Vagina (tissue), 2 donors: ENCODE data around the gene PCSK5. TPM values are rescaled to one million over a fixed set of nuclear protein-coding genes. Genes with fewer than 3 reads are reported as not detected.

Source experiments
- DNase-seq, 2 donors: peaks; one replicate each; pipeline ENCODE4 v3.0.0-alpha.2; 2017; ENCODE audit errors: extremely low spot score in 2 of 2
- H3K27ac ChIP-seq: fragments of 200-600 bp; sonication (generic); one replicate; pipeline ENCODE4 v1.5.1; 2019
- H3K27me3 ChIP-seq: fragments of 200-600 bp; sonication (generic); one replicate; pipeline ENCODE4 v1.5.1; 2019
- H3K36me3 ChIP-seq, 2 donors: fragments of 200-600 bp; sonication (generic); one replicate each; pipeline ENCODE4 v1.5.1; 2017 to 2019
- H3K4me1 ChIP-seq: fragments of 200-600 bp; sonication (generic); one replicate; pipeline ENCODE4 v1.5.1; 2019
- H3K4me3 ChIP-seq, 2 donors: fragments of 200-600 bp; sonication (generic); 1 replicate in 1 of 2; 2 replicates in 1 of 2; pipeline ENCODE4 v1.5.1; 2016 to 2019
- H3K9me3 ChIP-seq: fragments of 200-600 bp; sonication (generic); one replicate; pipeline ENCODE4 v1.5.1; 2019
- POLR2A ChIP-seq, 2 donors: fragments of 450-650 bp; IDR thresholded peaks; one replicate each; pipeline ENCODE4 v1.6.1; 2017; ENCODE audit warnings: antibody characterized with exemption in 2 of 2, mild to moderate bottlenecking in 2 of 2, moderate library complexity in 2 of 2
- POLR2AphosphoS5 ChIP-seq, 2 donors: sonication (generic); formaldehyde crosslinking; IDR thresholded peaks; one replicate each; pipeline ENCODE4 v1.9.0; 2017; ENCODE audit warnings: antibody characterized with exemption in 2 of 2, mild to moderate bottlenecking in 2 of 2, low read depth in 1 of 2; ENCODE audit not compliant: insufficient read depth in 1 of 2
- intact Hi-C: fragments of 100-400 bp; cut with DNase I; formaldehyde crosslinking; loops from one replicate; pipeline ENCODE4 v1.15.1; 2023
- total RNA-seq: library from RNA; depleted of rRNA; stranded (reverse); fragments of >200 nt; gene quantifications from one replicate; pipeline ENCODE4 v1.2.3, GENCODE V29; 2016
- TF ChIP-seq, protein P1 (sequence below), 3 experiments: fragments of 450-650 bp in 2 of 3; fragments of 200-600 bp in 1 of 3; sonication (generic) in 1 of 3; IDR thresholded peaks; one replicate each; pipeline ENCODE4 v1.5.1; 2017 to 2019; ENCODE audit warnings: antibody characterized with exemption in 3 of 3, mild to moderate bottlenecking in 2 of 3, moderate library complexity in 2 of 3

PCSK5 gene
- total RNA-seq, 1 donor from 2014 or later, result 22.6 TPM

DNA sequence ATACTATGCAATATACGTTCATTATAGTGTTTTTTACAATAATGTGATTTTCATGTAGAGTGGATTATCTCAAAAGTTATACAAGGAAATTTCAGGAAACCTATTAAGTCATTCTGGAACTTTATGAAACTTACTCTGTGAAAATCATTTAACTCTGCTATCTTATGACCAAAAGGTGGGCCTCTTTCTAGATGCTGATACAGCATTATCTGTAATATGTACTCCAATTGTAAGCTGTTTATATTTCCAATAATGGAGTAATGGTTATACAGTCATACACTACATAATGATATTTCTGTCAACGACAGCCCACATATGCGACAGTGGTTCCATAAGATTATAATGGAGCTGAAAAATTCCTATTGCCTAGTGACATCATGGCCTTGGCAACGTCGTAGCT, 18.8 kb upstream of the PCSK5 start:
- Histone ChIP-seq H3K4me1 (no peaks in the 10 kb centered on the region), H3K9me3 (no peaks in the 10 kb centered on the region), H3K36me3 (no peaks in the 10 kb centered on the region), H3K27me3 (no peaks in the 10 kb centered on the region), H3K27ac (no peak overlapping the region), H3K4me3 (no peak overlapping the region)
- no peak for DNase-seq
- intact Hi-C loops, result no loop called here
- TF ChIP-seq, protein P1, sequence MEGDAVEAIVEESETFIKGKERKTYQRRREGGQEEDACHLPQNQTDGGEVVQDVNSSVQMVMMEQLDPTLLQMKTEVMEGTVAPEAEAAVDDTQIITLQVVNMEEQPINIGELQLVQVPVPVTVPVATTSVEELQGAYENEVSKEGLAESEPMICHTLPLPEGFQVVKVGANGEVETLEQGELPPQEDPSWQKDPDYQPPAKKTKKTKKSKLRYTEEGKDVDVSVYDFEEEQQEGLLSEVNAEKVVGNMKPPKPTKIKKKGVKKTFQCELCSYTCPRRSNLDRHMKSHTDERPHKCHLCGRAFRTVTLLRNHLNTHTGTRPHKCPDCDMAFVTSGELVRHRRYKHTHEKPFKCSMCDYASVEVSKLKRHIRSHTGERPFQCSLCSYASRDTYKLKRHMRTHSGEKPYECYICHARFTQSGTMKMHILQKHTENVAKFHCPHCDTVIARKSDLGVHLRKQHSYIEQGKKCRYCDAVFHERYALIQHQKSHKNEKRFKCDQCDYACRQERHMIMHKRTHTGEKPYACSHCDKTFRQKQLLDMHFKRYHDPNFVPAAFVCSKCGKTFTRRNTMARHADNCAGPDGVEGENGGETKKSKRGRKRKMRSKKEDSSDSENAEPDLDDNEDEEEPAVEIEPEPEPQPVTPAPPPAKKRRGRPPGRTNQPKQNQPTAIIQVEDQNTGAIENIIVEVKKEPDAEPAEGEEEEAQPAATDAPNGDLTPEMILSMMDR (IDR thresholded peaks at IDR 0.05), result no peak
- TF ChIP-seq POLR2AphosphoS5 (IDR thresholded peaks at IDR 0.05; ENCODE audit: insufficient read depth in 1 of 2, low read depth in 1 of 2) (no peak), POLR2A (IDR thresholded peaks at IDR 0.05) (no peak)

DNA sequence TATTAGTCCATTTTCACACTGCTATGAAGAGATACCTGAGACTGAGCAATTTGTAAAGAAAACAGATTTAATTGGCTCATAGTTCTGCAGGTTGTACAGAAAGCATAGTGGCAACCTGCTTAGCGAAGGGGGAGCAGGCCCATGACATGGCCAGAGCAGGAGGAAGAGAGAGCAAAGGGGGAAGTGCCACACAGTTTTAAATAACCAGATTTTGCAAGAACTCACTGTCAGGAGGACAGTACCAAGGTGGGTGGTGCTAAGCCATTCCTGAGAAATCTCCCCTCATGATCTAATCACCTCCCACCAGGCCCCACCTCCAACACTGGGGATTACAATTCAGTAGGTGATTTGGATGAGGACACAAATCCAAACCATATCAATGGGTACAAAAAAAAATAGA, 16.8 kb upstream of the PCSK5 start:
- no peaks in the 10 kb centered on the region for H3K27me3 ChIP-seq
- H3K4me1 ChIP-seq, result no peaks in the 10 kb centered on the region
- intact Hi-C loops, result no loop called here
- DNase-seq, result no peak
- no peaks in the 10 kb centered on the region for H3K9me3 ChIP-seq
- H3K27ac ChIP-seq, result no peak overlapping the region
- no peak overlapping the region for H3K4me3 ChIP-seq
- TF ChIP-seq, protein P1 (IDR thresholded peaks at IDR 0.05), result no peak
- TF ChIP-seq POLR2AphosphoS5 (IDR thresholded peaks at IDR 0.05; ENCODE audit: insufficient read depth in 1 of 2, low read depth in 1 of 2) (no peak), POLR2A (IDR thresholded peaks at IDR 0.05) (no peak)
- H3K36me3 ChIP-seq, result no peaks in the 10 kb centered on the region

DNA sequence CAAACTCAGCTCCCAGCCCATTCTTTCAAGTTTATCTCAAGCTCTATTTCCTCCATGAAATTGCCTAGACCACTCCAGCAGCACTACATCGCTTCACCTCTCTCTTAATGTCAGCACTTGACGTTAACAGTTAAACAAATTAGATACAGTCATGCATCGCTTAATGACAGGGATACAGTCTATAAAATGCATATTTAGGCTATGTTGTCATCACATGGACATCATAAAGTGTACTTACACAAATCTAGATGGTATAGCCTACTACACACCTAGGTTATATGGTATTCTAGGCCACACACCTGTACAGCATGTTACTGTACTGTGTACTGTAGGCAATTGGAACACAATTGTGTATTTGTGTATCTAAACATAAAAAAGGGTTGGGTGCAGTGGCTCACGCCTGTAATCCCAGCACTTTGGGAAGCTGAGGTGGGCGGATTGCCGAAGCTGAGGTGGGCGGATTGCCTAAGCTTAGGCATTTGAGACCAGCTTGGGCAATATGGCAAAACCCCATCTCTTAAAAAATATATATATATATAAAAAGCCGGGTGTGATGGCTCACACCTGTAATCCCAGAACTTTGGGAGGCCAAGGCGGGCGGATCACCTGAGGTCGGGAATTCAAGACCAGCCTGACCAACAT, 13.4 kb upstream of the PCSK5 start:
- Histone ChIP-seq H3K4me1 (peaks cover 10% of the 10 kb centered on the region), H3K9me3 (no peaks in the 10 kb centered on the region), H3K4me3 (no peak overlapping the region), H3K36me3 (no peaks in the 10 kb centered on the region), H3K27ac (no peak overlapping the region), H3K27me3 (no peaks in the 10 kb centered on the region)
- no peak for DNase-seq
- intact Hi-C loops, result no loop called here
- TF ChIP-seq POLR2A (IDR thresholded peaks at IDR 0.05) (no peak), POLR2AphosphoS5 (IDR thresholded peaks at IDR 0.05; ENCODE audit: insufficient read depth in 1 of 2, low read depth in 1 of 2) (no peak)
- TF ChIP-seq, protein P1 (IDR thresholded peaks at IDR 0.05), result no peak

DNA sequence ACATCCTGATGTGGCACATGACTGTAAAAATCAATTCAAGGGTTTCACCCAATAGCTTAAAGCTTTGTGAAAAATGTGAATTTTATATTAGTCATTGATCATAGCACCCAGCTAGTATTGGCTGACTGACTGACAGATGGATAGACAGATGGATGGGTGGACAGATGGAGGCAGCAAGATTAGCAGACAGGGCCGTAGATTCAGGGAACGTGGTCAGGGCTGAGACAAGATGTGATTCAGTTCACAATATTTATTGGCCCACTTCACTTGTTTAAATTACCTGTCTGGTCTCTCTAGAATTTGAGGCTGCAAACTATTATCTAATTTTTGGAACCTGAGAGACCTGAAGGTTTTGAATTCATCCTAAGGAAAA, 12.0 kb upstream of the PCSK5 start:
- Histone ChIP-seq H3K4me3 (no peak overlapping the region), H3K9me3 (no peaks in the 10 kb centered on the region), H3K36me3 (no peaks in the 10 kb centered on the region), H3K4me1 (peaks cover 10% of the 10 kb centered on the region), H3K27me3 (no peaks in the 10 kb centered on the region), H3K27ac (no peak overlapping the region)
- intact Hi-C loops, result no loop called here
- TF ChIP-seq, protein P1 (IDR thresholded peaks at IDR 0.05), result no peak
- no peak for TF ChIP-seq POLR2AphosphoS5 (IDR thresholded peaks at IDR 0.05; ENCODE audit: insufficient read depth in 1 of 2, low read depth in 1 of 2)
- TF ChIP-seq POLR2A (IDR thresholded peaks at IDR 0.05), result no peak
- no peak for DNase-seq

DNA sequence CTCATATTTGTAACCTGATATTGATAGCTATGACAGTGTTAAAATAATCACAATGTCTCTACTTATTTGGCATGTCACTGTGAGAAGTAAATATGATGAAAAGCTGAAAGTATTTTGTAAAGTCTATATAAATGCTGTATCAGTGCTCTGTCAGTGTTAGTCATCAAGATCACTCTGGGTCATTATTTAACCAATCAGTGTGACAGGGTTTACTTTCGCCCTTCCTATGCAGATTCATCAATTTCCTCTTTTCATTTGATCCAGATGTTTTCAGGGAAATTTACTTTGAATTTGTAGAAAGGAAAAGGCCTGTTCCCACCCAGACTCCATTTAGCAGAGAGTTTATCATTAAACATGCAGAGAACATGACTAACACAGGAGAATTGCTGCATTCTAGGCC, 9.9 kb upstream of the PCSK5 start:
- H3K9me3 ChIP-seq, result no peaks in the 10 kb centered on the region
- intact Hi-C loops, result no loop called here

More for the DNA sequence above, 9.9 kb upstream of the PCSK5 start:
- Histone ChIP-seq H3K4me3 (no peak overlapping the region), H3K36me3 (no peaks in the 10 kb centered on the region), H3K4me1 (peaks cover 10% of the 10 kb centered on the region), H3K27ac (no peak overlapping the region), H3K27me3 (no peaks in the 10 kb centered on the region)
- TF ChIP-seq POLR2AphosphoS5 (IDR thresholded peaks at IDR 0.05; ENCODE audit: insufficient read depth in 1 of 2, low read depth in 1 of 2) (no peak), POLR2A (IDR thresholded peaks at IDR 0.05) (no peak)
- TF ChIP-seq, protein P1 (IDR thresholded peaks at IDR 0.05), result no peak
- DNase-seq, result no peak
